ENCODE measurements around the gene GAB3.

DNA sequence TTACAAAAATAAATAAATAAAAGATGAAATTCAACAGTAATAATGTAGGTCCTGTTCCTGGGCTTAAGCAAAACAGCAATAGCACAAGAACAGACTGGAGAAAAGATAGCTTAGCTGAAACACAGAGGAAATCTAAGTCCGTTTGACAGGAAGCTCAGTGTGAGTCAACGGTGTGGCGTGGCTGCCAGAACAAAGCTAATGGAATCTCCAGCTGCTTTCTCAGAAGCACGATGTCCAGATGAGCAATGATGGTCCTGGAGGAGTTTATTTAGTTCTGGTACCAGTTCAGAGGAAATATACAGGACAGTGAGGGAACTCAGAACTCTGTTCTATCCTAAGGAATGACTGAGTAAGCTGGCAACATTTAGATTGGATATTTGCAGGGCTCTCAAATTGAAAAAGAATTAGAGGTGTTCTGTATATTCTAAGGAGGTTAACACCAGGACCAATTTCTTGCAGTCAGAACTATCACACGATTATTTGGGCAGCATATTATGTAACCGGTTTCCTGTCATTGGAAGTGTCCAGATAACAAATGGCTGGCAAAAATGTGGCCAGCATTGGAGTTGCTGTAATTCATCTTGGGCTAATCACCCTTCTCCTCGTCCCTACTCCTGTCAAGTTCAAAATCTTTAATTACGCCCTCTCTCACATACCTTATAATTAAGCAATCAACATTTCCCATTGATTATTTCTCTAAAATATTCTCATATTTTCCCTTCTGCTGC lies 12.7 kb downstream of the GAB3 start:
- no peak for TF ChIP-seq POLR2A (IDR thresholded peaks at IDR 0.05)
- TF ChIP-seq, protein P1, sequence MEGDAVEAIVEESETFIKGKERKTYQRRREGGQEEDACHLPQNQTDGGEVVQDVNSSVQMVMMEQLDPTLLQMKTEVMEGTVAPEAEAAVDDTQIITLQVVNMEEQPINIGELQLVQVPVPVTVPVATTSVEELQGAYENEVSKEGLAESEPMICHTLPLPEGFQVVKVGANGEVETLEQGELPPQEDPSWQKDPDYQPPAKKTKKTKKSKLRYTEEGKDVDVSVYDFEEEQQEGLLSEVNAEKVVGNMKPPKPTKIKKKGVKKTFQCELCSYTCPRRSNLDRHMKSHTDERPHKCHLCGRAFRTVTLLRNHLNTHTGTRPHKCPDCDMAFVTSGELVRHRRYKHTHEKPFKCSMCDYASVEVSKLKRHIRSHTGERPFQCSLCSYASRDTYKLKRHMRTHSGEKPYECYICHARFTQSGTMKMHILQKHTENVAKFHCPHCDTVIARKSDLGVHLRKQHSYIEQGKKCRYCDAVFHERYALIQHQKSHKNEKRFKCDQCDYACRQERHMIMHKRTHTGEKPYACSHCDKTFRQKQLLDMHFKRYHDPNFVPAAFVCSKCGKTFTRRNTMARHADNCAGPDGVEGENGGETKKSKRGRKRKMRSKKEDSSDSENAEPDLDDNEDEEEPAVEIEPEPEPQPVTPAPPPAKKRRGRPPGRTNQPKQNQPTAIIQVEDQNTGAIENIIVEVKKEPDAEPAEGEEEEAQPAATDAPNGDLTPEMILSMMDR (IDR thresholded peaks at IDR 0.05) = no peak
